HuH-7 (cell line): ENCODE results near the gene ERC1.
A peak's percentile ranks its signal among the peaks of the same experiment; 100 is the strongest.
"Not testable (repeated sequence)": the region's sequence is repeated elsewhere in the genome, so short reads cannot be mapped to it uniquely, and the experiment has no call there.

Experiments
- DNase-seq: peaks from one replicate; pipeline ENCODE4 v3.0.0; 2011; ENCODE audit warnings: low spot score

The ERC1 gene

GRCh38 chr12:1122786-1123185 is 131.8 kb downstream of the ERC1 start:
- DNase-seq = no peak

GRCh38 chr12:1126091-1126490 is 135.1 kb downstream of the ERC1 start:
- DNase-seq = no peak

DNA sequence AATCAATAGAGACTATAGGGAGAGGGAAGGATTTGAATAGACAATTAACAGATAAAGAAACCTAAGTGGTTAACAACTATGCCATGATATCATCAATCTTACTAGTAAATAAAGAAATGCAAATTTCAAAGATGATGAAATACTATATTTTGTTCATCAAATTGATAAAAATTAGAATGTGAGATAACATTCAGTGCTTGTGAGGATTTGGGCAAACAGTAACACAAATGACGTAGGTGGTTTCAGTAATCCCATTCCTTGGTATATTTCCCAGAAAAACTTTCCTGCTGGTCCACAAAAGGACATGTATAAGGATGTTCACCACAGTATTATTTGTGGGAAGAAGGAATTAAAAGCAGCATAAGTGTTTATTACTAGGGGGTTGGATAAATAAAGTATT is 136.0 kb downstream of the ERC1 start:
- no peak for DNase-seq

DNA sequence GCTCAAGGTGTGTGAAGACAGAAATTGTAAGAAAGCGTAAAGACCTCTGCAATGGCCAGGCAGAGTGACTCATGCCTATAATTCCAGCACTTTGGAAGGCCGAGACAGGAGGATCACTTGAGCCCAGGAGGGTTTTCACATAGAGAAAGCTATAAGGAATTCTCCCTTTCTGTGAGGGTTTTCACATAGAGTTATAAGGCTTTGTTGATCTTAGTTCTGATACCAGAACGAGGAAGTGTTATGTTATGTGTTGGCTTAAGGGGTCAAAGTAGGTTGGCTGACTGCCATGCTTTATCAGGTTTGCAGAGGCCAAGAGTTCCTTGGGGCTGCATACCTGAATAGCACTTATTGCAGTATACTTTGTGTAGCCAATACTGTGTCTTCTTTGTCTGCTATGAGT is 139.1 kb downstream of the ERC1 start:
- DNase-seq = peak; percentile 22

DNA sequence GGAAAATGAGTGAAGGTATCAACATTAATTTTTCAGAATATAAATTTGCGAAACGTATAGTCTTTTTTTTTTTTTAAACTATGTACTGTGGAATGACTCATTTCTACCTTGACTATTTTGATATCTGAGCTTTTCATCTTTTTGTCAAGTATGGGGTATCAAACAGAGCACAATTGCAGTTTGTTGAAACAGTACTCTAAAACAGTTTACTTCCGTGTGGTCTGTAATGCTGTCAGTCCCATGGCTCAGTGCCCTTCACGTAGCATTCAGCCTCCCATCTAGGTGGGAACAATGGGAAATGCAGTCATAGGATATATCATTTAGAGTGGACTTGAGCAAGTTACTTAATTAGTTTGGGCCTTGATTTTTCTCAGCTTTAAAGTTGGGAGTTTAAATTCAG is 139.5 kb downstream of the ERC1 start:
- DNase-seq = no peak

- DNase-seq = no peak
These were observed 140.8 kb downstream of the ERC1 start for GRCh38 chr12:1131811-1132224.

DNA sequence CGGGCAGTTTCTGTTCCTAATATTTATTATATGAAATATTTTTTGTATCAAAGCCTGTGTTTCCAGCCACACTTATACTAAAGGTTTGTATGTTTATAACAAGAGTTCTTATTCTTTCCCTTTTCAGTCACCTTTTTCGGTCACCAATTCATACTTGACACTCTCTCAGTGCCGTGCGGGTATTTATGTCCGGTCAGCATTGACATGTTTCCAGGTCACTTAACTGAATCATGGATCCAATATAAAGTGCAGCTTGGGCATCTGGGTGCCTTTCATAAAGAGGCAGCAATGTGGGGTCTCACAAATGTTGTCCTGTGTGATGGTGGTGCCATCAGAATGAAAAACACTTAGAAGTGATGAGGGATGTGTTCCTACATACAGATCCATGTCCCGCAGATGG is 141.3 kb downstream of the ERC1 start:
- DNase-seq = no peak

DNA sequence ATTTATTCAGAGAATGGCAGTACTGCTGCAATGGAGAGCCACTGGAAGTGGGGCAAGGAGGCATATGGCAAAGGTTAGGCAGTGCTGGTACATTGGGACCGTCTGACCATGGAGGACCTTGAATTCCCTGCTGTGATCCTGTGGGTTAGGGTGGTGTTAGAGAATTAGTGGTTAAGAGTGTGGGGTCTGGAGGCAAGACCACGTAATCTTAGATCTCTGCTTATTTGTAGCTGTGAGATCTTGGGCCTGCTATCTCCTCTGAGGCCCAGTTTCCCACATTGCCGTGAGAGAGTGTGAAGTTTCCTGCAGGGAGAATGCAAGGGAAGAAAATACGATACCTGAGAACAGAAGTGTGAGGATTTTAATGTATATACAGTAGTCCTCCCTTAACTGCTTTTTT is 147.7 kb downstream of the ERC1 start:
- no peak for DNase-seq

DNA sequence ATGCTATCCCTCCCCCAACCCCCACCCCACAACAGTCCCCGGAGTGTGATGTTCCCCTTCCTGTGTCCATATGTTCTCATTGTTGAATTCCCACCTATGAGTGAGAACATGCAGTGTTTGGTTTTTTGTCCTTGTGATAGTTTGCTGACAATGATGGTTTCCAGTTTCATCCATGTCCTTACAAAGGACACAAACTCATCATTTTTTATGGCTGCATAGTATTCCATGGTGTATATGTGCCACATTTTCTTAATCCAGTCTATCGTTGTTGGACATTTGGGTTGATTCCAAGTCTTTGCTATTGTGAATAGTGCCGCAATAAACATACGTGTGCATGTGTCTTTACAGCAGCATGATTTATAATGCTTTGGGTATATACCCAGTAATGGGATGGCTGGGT is 155.7 kb downstream of the ERC1 start:
- DNase-seq = not testable (repeated sequence)

DNA sequence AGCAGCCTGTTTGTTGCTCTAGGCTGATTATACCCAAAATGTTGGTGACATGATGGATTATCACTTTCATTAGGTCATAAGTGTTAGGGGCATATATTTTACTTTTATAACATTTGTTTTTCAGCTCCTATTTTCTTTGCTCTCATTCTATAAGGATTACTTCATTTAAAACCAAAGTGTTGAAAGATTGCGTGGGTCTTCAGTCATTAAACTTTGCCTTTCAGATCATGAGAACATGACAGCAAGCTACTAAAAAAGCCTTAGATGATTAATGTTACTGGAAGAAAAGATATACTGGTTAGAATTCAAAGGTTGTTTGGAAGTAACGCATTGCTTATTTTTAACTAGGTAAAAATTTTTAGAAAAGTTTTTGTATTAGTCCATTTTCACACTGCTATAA is 156.8 kb downstream of the ERC1 start:
- no peak for DNase-seq

GRCh38 chr12:1157046-1157445 is 166.0 kb downstream of the ERC1 start:
- DNase-seq = no peak

- no peak for DNase-seq
These were observed 170.2 kb downstream of the ERC1 start for GRCh38 chr12:1161197-1161596.

GRCh38 chr12:1162081-1162760 is 171.2 kb downstream of the ERC1 start:
- DNase-seq = no peak

GRCh38 chr12:1167784-1168183 is 176.8 kb downstream of the ERC1 start:
- no peak for DNase-seq

DNA sequence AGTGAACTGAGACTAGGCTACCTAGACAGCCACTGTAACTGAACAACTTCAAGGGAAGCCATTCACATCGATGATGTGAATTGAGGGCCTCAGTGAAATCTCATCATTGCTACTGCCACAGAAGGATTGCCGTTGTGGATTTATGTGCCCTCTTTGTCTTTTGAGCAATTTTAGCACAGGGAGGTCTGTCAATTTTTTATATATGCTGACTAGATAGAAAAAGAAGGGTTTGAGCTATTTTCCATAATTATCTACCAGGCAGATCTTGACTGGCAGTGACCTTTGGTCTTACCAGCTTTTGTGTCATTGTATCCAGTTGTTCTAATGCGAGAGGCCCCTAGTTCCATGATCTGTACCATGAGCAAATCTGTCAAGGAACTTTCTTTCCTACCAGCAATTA is 179.4 kb downstream of the ERC1 start:
- no peak for DNase-seq

GRCh38 chr12:1171657-1172408 is 180.8 kb downstream of the ERC1 start:
- peak; percentile 12 for DNase-seq

- no peak for DNase-seq
These were observed 183.0 kb downstream of the ERC1 start for GRCh38 chr12:1173781-1174617.

GRCh38 chr12:1174659-1175058 is 183.6 kb downstream of the ERC1 start:
- DNase-seq = no peak

- DNase-seq = no peak
These were observed 185.2 kb downstream of the ERC1 start for GRCh38 chr12:1176191-1176590.

DNA sequence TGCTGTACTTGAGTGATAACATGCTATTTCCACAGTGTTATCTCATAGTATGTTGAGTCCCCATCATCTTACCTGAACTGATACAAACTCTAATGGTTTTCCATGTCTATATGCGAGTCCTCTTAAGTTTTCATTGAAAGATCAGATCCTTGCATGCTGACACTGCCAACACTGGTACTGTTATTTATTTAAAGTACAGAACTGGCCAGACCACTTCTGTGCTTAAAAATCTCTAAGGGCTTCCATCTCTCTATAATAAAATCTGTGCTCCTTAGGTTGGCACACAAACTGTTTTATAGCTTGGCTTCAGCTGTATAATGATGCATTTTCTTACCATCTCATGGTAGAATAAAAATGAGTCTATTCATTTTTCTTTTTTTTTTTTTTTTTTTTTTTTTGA is 188.1 kb downstream of the ERC1 start:
- no peak for DNase-seq

- no peak for DNase-seq
These were observed 191.0 kb downstream of the ERC1 start for GRCh38 chr12:1182069-1182468.

- no peak for DNase-seq
These were observed 193.4 kb downstream of the ERC1 start for GRCh38 chr12:1184402-1184801.
